Neural cell (in vitro differentiated cells): ENCODE data around the gene DDX41. TPM values are rescaled to one million over a fixed set of nuclear protein-coding genes. Genes with fewer than 3 reads are reported as not detected.
"Not testable (repeated sequence)": the region's sequence is repeated elsewhere in the genome, so short reads cannot be mapped to it uniquely, and the experiment has no call there.

Source experiments
- H2AFZ ChIP-seq: fragments of 200-600, 300-800 bp; sonication (generic), shearing (Covaris generic); 2 replicates; pipeline ENCODE4 v1.6.0; 2014; ENCODE audit warnings: low read depth, mild to moderate bottlenecking, antibody characterized with exemption, low read length, moderate library complexity
- H3F3A ChIP-seq: fragments of 200-600 bp; shearing (Covaris generic); 2 replicates; pipeline ENCODE4 v1.6.1; 2016; ENCODE audit warnings: mild to moderate bottlenecking, moderate library complexity, mixed read lengths, antibody characterized with exemption, low read length; ENCODE audit not compliant: insufficient read depth, poor library complexity, severe bottlenecking
- H3K27ac ChIP-seq: fragments of 200-600, 300-800 bp; sonication (generic), shearing (Covaris generic); 2 replicates; pipeline ENCODE4 v1.5.1; 2014; ENCODE audit warnings: mild to moderate bottlenecking, low read length, moderate library complexity
- H3K27me3 ChIP-seq: fragments of 300-800, 200-600 bp; sonication (generic), shearing (Covaris generic); 2 replicates; pipeline ENCODE4 v1.6.0; 2014; ENCODE audit warnings: mild to moderate bottlenecking, low read depth, low read length, moderate library complexity; ENCODE audit not compliant: insufficient read depth
- H3K36me3 ChIP-seq: fragments of 300-800, 200-600 bp; sonication (generic), shearing (Covaris generic); 2 replicates; pipeline ENCODE4 v1.5.1; 2014; ENCODE audit warnings: mild to moderate bottlenecking, antibody characterized with exemption, low read length, moderate library complexity; ENCODE audit not compliant: insufficient read depth
- H3K4me2 ChIP-seq: fragments of 300-800, 200-600 bp; sonication (generic), shearing (Covaris generic); 2 replicates; pipeline ENCODE4 v1.6.0; 2014; ENCODE audit warnings: mild to moderate bottlenecking, low read length
- H3K4me3 ChIP-seq: fragments of 300-800, 200-600 bp; sonication (generic), shearing (Covaris generic); 2 replicates; pipeline ENCODE4 v1.5.1; 2014; ENCODE audit warnings: mild to moderate bottlenecking, low read length, moderate library complexity
- H3K79me2 ChIP-seq: fragments of 200-600 bp; shearing (Covaris generic); replicated peaks from 2 replicates; pipeline ENCODE4 v1.6.0; 2014; ENCODE audit warnings: mild to moderate bottlenecking, low read length, moderate library complexity; ENCODE audit not compliant: insufficient read depth
- H3K9ac ChIP-seq: fragments of 300-800, 200-600 bp; sonication (generic), shearing (Covaris generic); 2 replicates; pipeline ENCODE4 v1.6.1; 2016; ENCODE audit warnings: mild to moderate bottlenecking, low read length, mixed read lengths
- H3K9me2 ChIP-seq: fragments of 200-600 bp; shearing (Covaris generic); 2 replicates; pipeline ENCODE4 v1.6.1; 2016; ENCODE audit warnings: mild to moderate bottlenecking, low read length, mixed read lengths; ENCODE audit not compliant: insufficient read depth
- H3K9me3 ChIP-seq: fragments of 200-600, 300-800 bp; sonication (generic), shearing (Covaris generic); 2 replicates; pipeline ENCODE4 v1.6.1; 2016; ENCODE audit warnings: mild to moderate bottlenecking, mixed run types, low read length, moderate library complexity, mixed read lengths
- H4K20me1 ChIP-seq: fragments of 200-600 bp; shearing (Covaris generic); 2 replicates; pipeline ENCODE4 v1.6.1; 2016; ENCODE audit warnings: mild to moderate bottlenecking, mixed run types; ENCODE audit not compliant: insufficient read depth
- EP300 ChIP-seq: fragments of 450-650 bp; conservative IDR thresholded peaks from 2 replicates; pipeline ENCODE4 v1.6.1; 2014; ENCODE audit warnings: antibody characterized with exemption, mild to moderate bottlenecking, moderate library complexity; ENCODE audit not compliant: poor library complexity, severe bottlenecking
- EZH2 ChIP-seq: fragments of 200-600, 300-800 bp; shearing (Covaris generic), sonication (generic); IDR thresholded peaks from 2 replicates; pipeline ENCODE4 v1.6.1; 2014; ENCODE audit warnings: antibody characterized with exemption, low read length, borderline replicate concordance, mild to moderate bottlenecking; ENCODE audit not compliant: insufficient read depth, poor library complexity, severe bottlenecking
- MXI1 ChIP-seq: fragments of 450-650 bp; conservative IDR thresholded peaks from 2 replicates; pipeline ENCODE4 v1.6.1; 2014; ENCODE audit warnings: antibody characterized with exemption, mild to moderate bottlenecking; ENCODE audit not compliant: poor library complexity, severe bottlenecking
- POLR2AphosphoS5 ChIP-seq: IDR thresholded peaks from 2 replicates; pipeline ENCODE4 v1.6.1; 2012
- RAD21 ChIP-seq: fragments of 450-650 bp; conservative IDR thresholded peaks from 2 replicates; pipeline ENCODE4 v1.6.1; 2014; ENCODE audit warnings: antibody characterized with exemption, mild to moderate bottlenecking, moderate library complexity
- SMC3 ChIP-seq: fragments of 450-650 bp; conservative IDR thresholded peaks from 2 replicates; pipeline ENCODE4 v1.6.1; 2014; ENCODE audit warnings: antibody characterized with exemption, mild to moderate bottlenecking, moderate library complexity; ENCODE audit not compliant: poor library complexity
- TAF1 ChIP-seq: IDR thresholded peaks from 2 replicates; pipeline ENCODE4 v1.6.1; 2012; ENCODE audit warnings: low read depth
- polyA plus RNA-seq: library from polyadenylated mRNA; depleted of rRNA; stranded (reverse); fragments of >200 nt; gene quantifications from 2 replicates; pipeline ENCODE4 v1.2.3, GENCODE V29; 2014
- TF ChIP-seq, protein P1 (sequence below): fragments of 450-650 bp; IDR thresholded peaks from 2 replicates; pipeline ENCODE4 v1.5.1; 2014; ENCODE audit warnings: antibody characterized with exemption, mild to moderate bottlenecking, moderate library complexity; ENCODE audit not compliant: poor library complexity, severe bottlenecking
- TF ChIP-seq, protein P2 (sequence below): IDR thresholded peaks from 2 replicates; pipeline ENCODE4 v1.6.1; 2012; ENCODE audit warnings: borderline replicate concordance

The DDX41 gene
- polyA plus RNA-seq, 1 donor from 2014 or later, result 113 TPM

DNA sequence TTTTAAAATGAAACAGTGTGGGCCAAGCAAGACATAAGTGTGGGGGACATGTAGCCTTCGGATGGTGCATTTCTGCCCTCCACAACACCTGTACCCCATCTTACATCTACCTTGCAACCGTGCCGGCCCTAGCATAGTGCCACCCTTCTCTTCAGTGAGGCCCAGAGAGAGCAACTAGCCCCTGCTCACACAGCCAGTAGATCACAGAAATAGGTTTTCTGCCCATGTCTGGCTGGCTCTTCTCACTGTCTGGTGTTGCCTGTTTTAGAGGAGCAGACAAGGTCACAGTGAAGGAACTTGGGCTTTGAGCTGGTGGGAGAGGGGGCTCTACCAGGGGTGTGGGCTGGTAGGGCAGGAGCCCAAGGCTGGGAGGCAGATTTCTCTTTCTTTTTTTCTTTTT is 30.5 kb downstream of the DDX41 start:
- H4K20me1 ChIP-seq, result no peaks in the 10 kb centered on the region

DNA sequence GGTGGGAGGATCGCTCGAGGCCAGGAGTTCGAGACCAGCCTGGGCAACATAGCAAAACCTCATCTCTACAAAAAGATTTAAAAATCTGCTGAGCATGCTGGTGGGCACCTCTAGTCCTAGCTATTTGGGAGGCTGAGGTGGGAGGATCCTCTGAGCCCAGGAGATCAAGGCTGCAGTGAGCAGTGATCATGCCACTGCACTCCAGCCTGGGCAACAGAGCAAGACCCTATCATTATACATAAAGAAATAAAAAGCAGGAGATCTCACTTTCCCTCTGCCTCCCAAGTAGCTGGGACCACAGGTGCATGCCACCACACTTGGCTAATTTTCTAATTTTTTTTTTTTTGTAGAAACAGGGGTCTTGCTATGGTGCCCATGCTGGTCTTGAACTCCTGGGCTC is 31.0 kb downstream of the DDX41 start:
- H3K27me3 ChIP-seq, H3K4me3 ChIP-seq, H2AFZ ChIP-seq, H4K20me1 ChIP-seq, H3F3A ChIP-seq, H3K9me3 ChIP-seq, H3K27ac ChIP-seq, H3K9me2 ChIP-seq, H3K36me3 ChIP-seq, H3K4me2 ChIP-seq, H3K79me2 ChIP-seq, H3K9ac ChIP-seq: not testable (repeated sequence)

More for the DNA sequence above, 30.5 kb downstream of the DDX41 start:
- Histone ChIP-seq H2AFZ (no peak overlapping the region), H3K9me3 (no peaks in the 10 kb centered on the region), H3K4me2 (no peak overlapping the region), H3K79me2 (no peaks in the 10 kb centered on the region), H3K4me3 (no peak overlapping the region), H3F3A (no peaks in the 10 kb centered on the region), H3K9ac (no peak overlapping the region), H3K9me2 (no peaks in the 10 kb centered on the region), H3K36me3 (no peaks in the 10 kb centered on the region), H3K27ac (no peak overlapping the region), H3K27me3 (no peaks in the 10 kb centered on the region)
- no peak for TF ChIP-seq POLR2AphosphoS5
- TF ChIP-seq EZH2, result no peak
- TF ChIP-seq, protein P1, sequence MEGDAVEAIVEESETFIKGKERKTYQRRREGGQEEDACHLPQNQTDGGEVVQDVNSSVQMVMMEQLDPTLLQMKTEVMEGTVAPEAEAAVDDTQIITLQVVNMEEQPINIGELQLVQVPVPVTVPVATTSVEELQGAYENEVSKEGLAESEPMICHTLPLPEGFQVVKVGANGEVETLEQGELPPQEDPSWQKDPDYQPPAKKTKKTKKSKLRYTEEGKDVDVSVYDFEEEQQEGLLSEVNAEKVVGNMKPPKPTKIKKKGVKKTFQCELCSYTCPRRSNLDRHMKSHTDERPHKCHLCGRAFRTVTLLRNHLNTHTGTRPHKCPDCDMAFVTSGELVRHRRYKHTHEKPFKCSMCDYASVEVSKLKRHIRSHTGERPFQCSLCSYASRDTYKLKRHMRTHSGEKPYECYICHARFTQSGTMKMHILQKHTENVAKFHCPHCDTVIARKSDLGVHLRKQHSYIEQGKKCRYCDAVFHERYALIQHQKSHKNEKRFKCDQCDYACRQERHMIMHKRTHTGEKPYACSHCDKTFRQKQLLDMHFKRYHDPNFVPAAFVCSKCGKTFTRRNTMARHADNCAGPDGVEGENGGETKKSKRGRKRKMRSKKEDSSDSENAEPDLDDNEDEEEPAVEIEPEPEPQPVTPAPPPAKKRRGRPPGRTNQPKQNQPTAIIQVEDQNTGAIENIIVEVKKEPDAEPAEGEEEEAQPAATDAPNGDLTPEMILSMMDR, result no peak
- no peak for TF ChIP-seq SMC3
- TF ChIP-seq TAF1, result no peak
- TF ChIP-seq EP300, result no peak
- TF ChIP-seq, protein P2, sequence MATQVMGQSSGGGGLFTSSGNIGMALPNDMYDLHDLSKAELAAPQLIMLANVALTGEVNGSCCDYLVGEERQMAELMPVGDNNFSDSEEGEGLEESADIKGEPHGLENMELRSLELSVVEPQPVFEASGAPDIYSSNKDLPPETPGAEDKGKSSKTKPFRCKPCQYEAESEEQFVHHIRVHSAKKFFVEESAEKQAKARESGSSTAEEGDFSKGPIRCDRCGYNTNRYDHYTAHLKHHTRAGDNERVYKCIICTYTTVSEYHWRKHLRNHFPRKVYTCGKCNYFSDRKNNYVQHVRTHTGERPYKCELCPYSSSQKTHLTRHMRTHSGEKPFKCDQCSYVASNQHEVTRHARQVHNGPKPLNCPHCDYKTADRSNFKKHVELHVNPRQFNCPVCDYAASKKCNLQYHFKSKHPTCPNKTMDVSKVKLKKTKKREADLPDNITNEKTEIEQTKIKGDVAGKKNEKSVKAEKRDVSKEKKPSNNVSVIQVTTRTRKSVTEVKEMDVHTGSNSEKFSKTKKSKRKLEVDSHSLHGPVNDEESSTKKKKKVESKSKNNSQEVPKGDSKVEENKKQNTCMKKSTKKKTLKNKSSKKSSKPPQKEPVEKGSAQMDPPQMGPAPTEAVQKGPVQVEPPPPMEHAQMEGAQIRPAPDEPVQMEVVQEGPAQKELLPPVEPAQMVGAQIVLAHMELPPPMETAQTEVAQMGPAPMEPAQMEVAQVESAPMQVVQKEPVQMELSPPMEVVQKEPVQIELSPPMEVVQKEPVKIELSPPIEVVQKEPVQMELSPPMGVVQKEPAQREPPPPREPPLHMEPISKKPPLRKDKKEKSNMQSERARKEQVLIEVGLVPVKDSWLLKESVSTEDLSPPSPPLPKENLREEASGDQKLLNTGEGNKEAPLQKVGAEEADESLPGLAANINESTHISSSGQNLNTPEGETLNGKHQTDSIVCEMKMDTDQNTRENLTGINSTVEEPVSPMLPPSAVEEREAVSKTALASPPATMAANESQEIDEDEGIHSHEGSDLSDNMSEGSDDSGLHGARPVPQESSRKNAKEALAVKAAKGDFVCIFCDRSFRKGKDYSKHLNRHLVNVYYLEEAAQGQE, result no peak
- TF ChIP-seq RAD21, result no peak
- TF ChIP-seq MXI1, result no peak
